A549 (cell line): ENCODE measurements around the gene TENM3. TPM values are rescaled to one million over a fixed set of nuclear protein-coding genes. Genes with fewer than 3 reads are reported as not detected.

Source experiments
- ATAC-seq, 2 experiments: fragments of 200-7000 bp in 1 of 2; fragments of >200 bp in 1 of 2; cut with Nextera tagmentation in 1 of 2; cut with Tn5 transposase in 1 of 2; 3 replicates each; pipeline versions ENCODE4 v1.8.0 to v1.9.1; 2018 to 2020; ENCODE audit warnings: mild to moderate bottlenecking in 1 of 2, moderate library complexity in 1 of 2
- CTCF ChIA-PET: fragments of 300-600 bp; sonication (Branson Sonifier 250); formaldehyde crosslinking; extraction: SDS; loops from one replicate; lab custom pipeline; 2021; ENCODE audit warnings: antibody characterized with exemption, inconsistent platforms; lab: Yijun Ruan, JAX
- POLR2A ChIA-PET: fragments of 350-600 bp; formaldehyde crosslinking; extraction: SDS; loops from one replicate; lab custom pipeline; 2021; ENCODE audit warnings: antibody characterized with exemption, inconsistent platforms; lab: Yijun Ruan, JAX
- DNase-seq, 2 experiments: peaks; one replicate each; pipeline versions ENCODE4 v3.0.0 to v3.0.0-alpha.2; 2011 to 2016; ENCODE audit warnings: low read depth in 1 of 2, low spot score in 1 of 2
- FAIRE-seq: peaks from 2 replicates; lab custom pipeline; 2011; peaks lifted over from hg19 to GRCh38; lab: Jason Lieb, UNC
- H3K27ac ChIP-seq, 2 experiments: fragments of >200 bp; sonication (Bioruptor Twin); formaldehyde crosslinking; 3 replicates each; pipeline ENCODE4 v1.5.1; 2016 to 2017
- H3K4me1 ChIP-seq: fragments of >200 bp; sonication (Bioruptor Twin); formaldehyde crosslinking; 3 replicates; pipeline ENCODE4 v1.6.1; 2016
- H3K4me2 ChIP-seq: fragments of >200 bp; sonication (Bioruptor Twin); formaldehyde crosslinking; 3 replicates; pipeline ENCODE4 v1.6.1; 2016
- H3K4me3 ChIP-seq: fragments of >200 bp; sonication (Bioruptor Twin); formaldehyde crosslinking; 3 replicates; pipeline ENCODE4 v1.5.1; 2016
- H3K9me3 ChIP-seq: fragments of >200 bp; sonication (Bioruptor Twin); formaldehyde crosslinking; 3 replicates; pipeline ENCODE4 v1.6.1; 2016
- CEBPB ChIP-seq, 2 experiments: fragments of >200 bp in 1 of 2; sonication (Bioruptor Twin) in 1 of 2; formaldehyde crosslinking in 1 of 2; IDR thresholded peaks; 2 replicates each; pipeline ENCODE4 v1.6.1; 2012 to 2016
- CHD2 ChIP-seq: fragments of 150-350 bp; IDR thresholded peaks from 2 replicates; pipeline ENCODE4 v1.6.1; 2014; ENCODE audit warnings: low read length; ENCODE audit not compliant: partially characterized antibody
- EP300 ChIP-seq, 2 experiments: fragments of >200 bp; sonication (Bioruptor Twin); formaldehyde crosslinking; IDR thresholded peaks; 2 replicates in 1 of 2; 3 replicates in 1 of 2; pipeline ENCODE4 v1.6.1; 2016 to 2017
- FOSL2 ChIP-seq, 2 experiments: fragments of 450-650 bp in 1 of 2; fragments of >200 bp in 1 of 2; sonication (Bioruptor Twin) in 1 of 2; formaldehyde crosslinking; IDR thresholded peaks; 2 replicates each; pipeline versions ENCODE4 v1.5.0 to v1.6.1; 2016 to 2020; ENCODE audit warnings: mild to moderate bottlenecking in 1 of 2, moderate library complexity in 1 of 2
- HEYL ChIP-seq: fragments of 250-450 bp; sonication (Bioruptor Pico); IDR thresholded peaks from 2 replicates; pipeline ENCODE4 v1.8.0; 2021; ENCODE audit warnings: mild to moderate bottlenecking, moderate library complexity
- JUN ChIP-seq, 2 experiments: fragments of >200 bp; sonication (Bioruptor Twin); formaldehyde crosslinking; IDR thresholded peaks; 2 replicates in 1 of 2; 3 replicates in 1 of 2; pipeline ENCODE4 v1.6.1; 2016 to 2017
- JUNB ChIP-seq: fragments of >200 bp; sonication (Bioruptor Twin); formaldehyde crosslinking; IDR thresholded peaks from 2 replicates; pipeline ENCODE4 v1.6.1; 2016
- KDM1A ChIP-seq: fragments of 200-600 bp; sonication (generic); IDR thresholded peaks from 2 replicates; pipeline ENCODE4 v1.6.1; 2016; ENCODE audit warnings: low read depth, mild to moderate bottlenecking
- MAFK ChIP-seq: fragments of 450-650 bp; IDR thresholded peaks from 2 replicates; pipeline ENCODE4 v1.6.1; 2014; ENCODE audit not compliant: partially characterized antibody
- MYC ChIP-seq: IDR thresholded peaks from 2 replicates; pipeline ENCODE4 v1.6.1; 2012; ENCODE audit warnings: mild to moderate bottlenecking, inconsistent platforms, low read length, improper control_type of control experiment, borderline replicate concordance
- NR3C1 ChIP-seq: fragments of >200 bp; sonication (Bioruptor Twin); formaldehyde crosslinking; IDR thresholded peaks from 3 replicates; pipeline ENCODE4 v1.6.1; 2017
- PBX3 ChIP-seq: IDR thresholded peaks from 2 replicates; pipeline ENCODE4 v1.6.1; 2012
- PHF8 ChIP-seq: fragments of 200-600 bp; sonication (generic); IDR thresholded peaks from 2 replicates; pipeline ENCODE4 v1.6.1; 2016; ENCODE audit warnings: low read depth, mild to moderate bottlenecking, antibody characterized with exemption, moderate library complexity, borderline replicate concordance
- RAD21 ChIP-seq, 2 experiments: fragments of >200 bp in 1 of 2; sonication (Bioruptor Twin) in 1 of 2; formaldehyde crosslinking in 1 of 2; IDR thresholded peaks in 1 of 2; conservative IDR thresholded peaks in 1 of 2; 2 replicates in 1 of 2; 3 replicates in 1 of 2; pipeline ENCODE4 v1.6.1; 2012 to 2018; ENCODE audit warnings: inconsistent platforms in 1 of 2
- RFX5 ChIP-seq: fragments of 450-650 bp; IDR thresholded peaks from 2 replicates; pipeline ENCODE4 v1.7.1; 2014; ENCODE audit warnings: antibody characterized with exemption, mild to moderate bottlenecking, moderate library complexity
- TFCP2L1 ChIP-seq: fragments of 250-450 bp; sonication (Bioruptor Pico); IDR thresholded peaks from 2 replicates; pipeline ENCODE4 v1.5.0; 2021; ENCODE audit warnings: mild to moderate bottlenecking
- TP53 ChIP-seq: fragments of 250-450 bp; sonication (Bioruptor Pico); IDR thresholded peaks from 2 replicates; pipeline ENCODE4 v1.5.0; 2021; ENCODE audit warnings: mild to moderate bottlenecking, moderate library complexity
- USF2 ChIP-seq: fragments of 450-650 bp; IDR thresholded peaks from 2 replicates; pipeline ENCODE4 v1.6.1; 2014; ENCODE audit warnings: antibody characterized with exemption
- ZFP36 ChIP-seq: fragments of 450-650 bp; IDR thresholded peaks from 2 replicates; pipeline ENCODE4 v1.6.1; 2014; ENCODE audit warnings: borderline replicate concordance; ENCODE audit not compliant: partially characterized antibody
- ZNF302 ChIP-seq: fragments of 250-450 bp; sonication (Bioruptor Pico); IDR thresholded peaks from 2 replicates; pipeline ENCODE4 v1.9.0; 2021; ENCODE audit warnings: inconsistent platforms, mild to moderate bottlenecking, moderate library complexity
- WGBS: methylation state at CpG from one replicate; pipeline ENCODE4 v1.1.6; 2017; ENCODE audit errors: missing lambda C conversion rate; 5-methylcytosine and 5-hydroxymethylcytosine counted together
- polyA plus RNA-seq, 4 experiments: library from polyadenylated mRNA; depleted of rRNA in 3 of 4; stranded (reverse); fragments of >200 nt; fragmentation: RNase III in 1 of 4; extraction: RNeasy Plus Mini Kit Qiagen cat#74134 plus additional on column Dnase treatment in 1 of 4; gene quantifications; 2 replicates in 3 of 4; 3 replicates in 1 of 4; pipeline ENCODE4 v1.2.3, GENCODE V29; 2011 to 2017
- TF ChIP-seq, protein P1 (sequence below): fragments of 150-350 bp; IDR thresholded peaks from 2 replicates; pipeline ENCODE4 v1.6.1; 2014; ENCODE audit warnings: low read depth, mild to moderate bottlenecking, low read length
- TF ChIP-seq, protein P2 (sequence below): IDR thresholded peaks from 2 replicates; pipeline ENCODE4 v1.6.1; 2012; ENCODE audit warnings: low read depth, borderline replicate concordance

The TENM3 gene
- polyA plus RNA-seq, 2 of the 4 experiments (the other 2 are of a cell fraction): 2.4 to 7.3 TPM

GRCh38 chr4:182337366-182337765, 94.2 kb downstream of the TENM3 start:
- no peak for TF ChIP-seq JUNB
- no peak for TF ChIP-seq CHD2
- TF ChIP-seq, protein P1, sequence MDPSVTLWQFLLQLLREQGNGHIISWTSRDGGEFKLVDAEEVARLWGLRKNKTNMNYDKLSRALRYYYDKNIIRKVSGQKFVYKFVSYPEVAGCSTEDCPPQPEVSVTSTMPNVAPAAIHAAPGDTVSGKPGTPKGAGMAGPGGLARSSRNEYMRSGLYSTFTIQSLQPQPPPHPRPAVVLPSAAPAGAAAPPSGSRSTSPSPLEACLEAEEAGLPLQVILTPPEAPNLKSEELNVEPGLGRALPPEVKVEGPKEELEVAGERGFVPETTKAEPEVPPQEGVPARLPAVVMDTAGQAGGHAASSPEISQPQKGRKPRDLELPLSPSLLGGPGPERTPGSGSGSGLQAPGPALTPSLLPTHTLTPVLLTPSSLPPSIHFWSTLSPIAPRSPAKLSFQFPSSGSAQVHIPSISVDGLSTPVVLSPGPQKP: no peak
- TF ChIP-seq MAFK: no peak
- TF ChIP-seq CEBPB (IDR thresholded peaks at IDR 0.05): no peak
- no peak for TF ChIP-seq NR3C1
- TF ChIP-seq TFCP2L1 (CRISPR knock-in tag): no peak
- TF ChIP-seq, protein P2, sequence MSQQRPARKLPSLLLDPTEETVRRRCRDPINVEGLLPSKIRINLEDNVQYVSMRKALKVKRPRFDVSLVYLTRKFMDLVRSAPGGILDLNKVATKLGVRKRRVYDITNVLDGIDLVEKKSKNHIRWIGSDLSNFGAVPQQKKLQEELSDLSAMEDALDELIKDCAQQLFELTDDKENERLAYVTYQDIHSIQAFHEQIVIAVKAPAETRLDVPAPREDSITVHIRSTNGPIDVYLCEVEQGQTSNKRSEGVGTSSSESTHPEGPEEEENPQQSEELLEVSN: no peak
- no peak for TF ChIP-seq JUN (IDR thresholded peaks at IDR 0.05)
- no peak for TF ChIP-seq PHF8
- no peak for TF ChIP-seq USF2
- TF ChIP-seq, all 56 proteins: peak for 0

DNA sequence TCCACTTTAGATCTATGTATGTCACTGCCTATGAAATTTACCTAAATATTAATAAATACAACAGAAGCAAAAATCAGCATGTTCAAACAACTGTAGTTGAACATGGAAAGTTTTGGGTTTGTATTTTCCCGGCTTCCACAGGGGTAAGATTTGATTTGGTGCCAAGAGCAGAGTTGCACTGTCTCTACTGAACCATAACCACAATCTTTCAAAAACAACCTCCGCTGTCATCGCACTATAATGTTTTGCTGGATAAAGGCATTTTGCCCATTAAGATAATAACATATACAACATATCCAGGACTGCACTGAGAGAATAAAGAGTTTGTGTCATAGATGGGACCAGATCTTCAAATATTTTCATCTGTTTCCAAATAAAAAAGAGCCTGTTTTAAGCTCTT, 94.9 kb downstream of the TENM3 start:
- FAIRE-seq (no peak), ATAC-seq (no peak), DNase-seq (no peak)
- CTCF ChIA-PET: no interaction called here
- no peak overlapping the region for H3K4me3 ChIP-seq
- H3K27ac ChIP-seq: no peak overlapping the region
- WGBS: 67% methylated on average over 3 of the region's 3 CpGs
- TF ChIP-seq FOSL2 (IDR thresholded peaks at IDR 0.05) (no peak), FOSL2 (CRISPR knock-in tag; IDR thresholded peaks at IDR 0.05) (no peak), HEYL (CRISPR knock-in tag) (no peak), TP53 (CRISPR knock-in tag) (no peak), MYC (no peak), PBX3 (no peak), JUNB (no peak), CHD2 (no peak), ZFP36 (no peak), ZNF302 (CRISPR knock-in tag) (no peak), KDM1A (no peak), EP300 (IDR thresholded peaks at IDR 0.05) (no peak), RAD21 (conservative IDR thresholded peaks at IDR 0.05 in 1 of 2, IDR thresholded peaks at IDR 0.05 in 1 of 2) (no peak)
- no peak overlapping the region for H3K4me2 ChIP-seq
- POLR2A ChIA-PET: no interaction called here
- H3K9me3 ChIP-seq: no peaks in the 10 kb centered on the region
- no peaks in the 10 kb centered on the region; the same call in 2 of the 3 replicates for H3K4me1 ChIP-seq

More at GRCh38 chr4:182337366-182337765, 94.2 kb downstream of the TENM3 start:
- Histone ChIP-seq H3K4me3 (no peak overlapping the region), H3K4me2 (no peak overlapping the region), H3K27ac (no peak overlapping the region), H3K4me1 (no peaks in the 10 kb centered on the region; the same call in 2 of the 3 replicates), H3K9me3 (no peaks in the 10 kb centered on the region)
- ATAC-seq: no peak
- no peak for FAIRE-seq
- 4% methylated on average over 1 of the region's 1 CpG for WGBS
- POLR2A ChIA-PET: no interaction called here
- DNase-seq: no peak
- CTCF ChIA-PET: no interaction called here

DNA sequence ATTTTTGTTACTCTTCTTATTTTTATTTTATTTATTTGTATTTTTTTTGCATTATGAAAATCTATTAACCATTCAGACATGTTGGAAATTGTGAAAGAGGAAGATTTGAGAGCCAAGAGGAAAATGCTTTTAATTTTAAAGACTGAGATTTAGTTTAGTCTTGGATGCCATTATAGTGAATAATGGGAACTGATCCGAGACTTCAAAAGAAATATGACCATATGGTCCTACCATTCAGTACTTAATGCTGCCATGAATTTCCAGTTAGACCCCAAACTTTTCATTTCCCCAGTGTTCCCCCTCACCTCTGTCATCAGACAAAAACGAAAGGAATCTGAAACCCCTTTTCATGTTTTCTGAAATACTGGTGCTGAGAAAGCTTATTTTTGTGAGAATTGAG, 95.5 kb downstream of the TENM3 start:
- ATAC-seq (no peak), FAIRE-seq (no peak), DNase-seq (no peak)
- H3K27ac ChIP-seq: no peak overlapping the region
- H3K9me3 ChIP-seq: no peaks in the 10 kb centered on the region
- ChIA-PET CTCF (no interaction called here), POLR2A (no interaction called here)
- H3K4me3 ChIP-seq: no peak overlapping the region
- H3K4me2 ChIP-seq: peak overlapping the region; percentile 40; the same call in 2 of the 3 replicates
- no peaks in the 10 kb centered on the region; the same call in 2 of the 3 replicates for H3K4me1 ChIP-seq
- 7% methylated on average over 2 of the region's 2 CpGs for WGBS
- TF ChIP-seq RFX5 (no peak), JUNB (0 out of 2 replicates have a peak, but pooled peaks have one; percentile 24)
- TF ChIP-seq, all 56 proteins: peak for 1
